ENCODE measurements around the gene PRKCH. TPM values are rescaled to one million over a fixed set of nuclear protein-coding genes. Genes with fewer than 3 reads are reported as not detected.
A peak's percentile ranks its signal among the peaks of the same experiment; 100 is the strongest.

The PRKCH gene
- total RNA-seq, 1 donor from 2014 or later = 16.4 TPM

DNA sequence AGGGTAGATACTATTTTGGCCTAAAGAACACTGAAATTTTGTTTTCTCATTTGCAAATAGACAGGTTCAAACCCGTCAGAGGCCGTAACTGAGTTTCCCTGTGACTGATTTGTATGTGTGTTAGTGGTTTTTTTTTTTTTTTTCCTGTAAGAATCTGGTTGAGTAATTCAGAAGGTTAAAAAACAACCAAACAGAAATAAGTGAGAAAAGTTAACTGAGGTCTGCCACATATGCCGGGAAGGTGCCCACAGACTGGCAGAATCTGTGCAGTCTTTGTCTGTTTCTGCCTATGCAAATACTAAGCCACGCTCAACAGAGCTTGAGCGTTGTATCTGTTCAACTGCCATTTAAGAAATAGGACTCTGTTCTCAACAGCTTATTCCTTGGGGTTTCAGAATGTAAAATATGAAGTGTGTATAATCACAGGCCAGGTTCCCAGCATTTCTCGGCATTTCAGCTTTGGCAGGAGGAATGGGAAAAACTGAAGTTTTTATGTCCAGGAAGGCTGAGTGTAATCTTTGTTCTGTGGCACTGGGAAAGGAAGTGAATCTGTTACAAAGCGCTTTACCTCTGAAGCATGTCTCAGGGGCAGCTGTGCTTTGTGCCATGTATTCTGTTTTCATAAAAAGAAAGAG lies 181.9 kb downstream of the PRKCH start:
- ATAC-seq = no peak
- intact Hi-C loops (cut with DNase I) = no loop called here
- no peak for DNase-seq (ENCODE audit: missing footprints)

- intact Hi-C loops (cut with DNase I) = no loop called here
- no peak for ATAC-seq
Measured at GRCh38 chr14:61504901-61505300, 183.5 kb downstream of the PRKCH start.

DNA sequence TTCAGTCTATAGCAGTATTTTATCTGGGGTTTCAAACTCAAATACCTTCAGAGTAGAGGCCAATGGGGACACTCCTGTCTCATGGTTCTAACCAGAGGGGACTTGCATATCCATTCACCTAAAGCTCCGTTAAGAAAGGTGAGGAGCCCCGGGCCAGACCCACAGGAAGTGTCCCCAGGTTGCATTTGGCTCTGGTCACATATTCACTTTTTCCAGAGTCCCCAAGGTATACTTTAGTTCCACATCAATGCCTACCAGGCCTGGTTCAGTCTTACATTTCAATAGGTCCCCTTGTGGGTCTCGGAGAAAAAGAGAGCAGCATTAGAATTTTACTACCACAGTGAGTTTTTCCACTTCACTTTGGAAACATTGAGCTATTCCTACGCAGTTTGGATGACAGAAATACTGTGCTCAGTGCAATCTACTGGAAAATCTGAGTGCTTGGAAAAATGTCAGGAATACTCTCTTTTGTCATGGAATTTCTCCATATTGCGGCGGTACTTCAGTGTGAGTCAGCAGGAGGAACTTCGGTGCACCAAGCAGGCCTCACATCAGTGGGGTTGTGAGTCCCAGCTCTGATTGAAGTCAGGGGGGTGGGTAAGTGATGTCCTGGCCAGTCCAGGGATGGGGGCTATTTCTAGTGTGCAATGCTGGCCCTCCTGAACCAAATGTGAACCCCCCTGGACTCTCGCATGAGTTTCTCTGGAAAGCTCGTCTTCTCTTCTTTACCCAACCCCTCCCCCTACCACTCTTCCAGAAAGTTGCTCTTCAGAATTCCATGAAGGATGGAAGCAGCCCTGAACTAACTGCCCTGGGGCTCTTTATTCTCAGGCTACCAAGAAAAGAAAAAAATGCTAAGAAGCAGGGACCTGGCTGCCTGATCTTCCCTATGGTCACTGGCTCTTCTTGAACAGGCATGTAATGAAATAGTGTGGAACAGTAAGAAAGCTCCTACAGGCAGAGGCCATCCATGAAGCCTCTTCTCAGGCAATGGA lies 184.7 kb downstream of the PRKCH start:
- DNase-seq (ENCODE audit: missing footprints) (no peak), ATAC-seq (no peak)
- intact Hi-C loops (cut with DNase I) = no loop called here

More at GRCh38 chr14:61504901-61505300, 183.5 kb downstream of the PRKCH start:
- DNase-seq (ENCODE audit: missing footprints) = no peak

DNA sequence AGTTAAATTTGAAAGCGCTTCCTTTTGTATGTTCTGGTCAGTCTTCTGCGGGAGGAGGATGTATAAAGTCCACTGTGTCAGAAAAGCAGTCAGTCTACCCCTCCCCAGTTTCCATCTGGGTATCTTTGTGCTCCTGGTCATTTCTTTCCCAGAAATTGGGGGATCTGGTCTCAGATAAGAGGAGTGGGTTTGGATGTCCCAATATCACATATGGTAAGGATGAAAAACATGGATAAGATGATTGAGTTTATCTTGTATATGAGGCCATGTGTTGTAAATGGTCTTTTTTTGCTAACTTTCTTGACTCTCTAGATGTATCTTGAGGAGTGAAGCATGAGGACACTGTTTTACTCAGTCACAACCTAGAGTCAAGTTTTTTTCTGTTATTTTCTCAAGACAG lies 187.1 kb downstream of the PRKCH start:
- ATAC-seq (no peak), DNase-seq (ENCODE audit: missing footprints) (no peak)
- intact Hi-C loops (cut with DNase I) = no loop called here

DNA sequence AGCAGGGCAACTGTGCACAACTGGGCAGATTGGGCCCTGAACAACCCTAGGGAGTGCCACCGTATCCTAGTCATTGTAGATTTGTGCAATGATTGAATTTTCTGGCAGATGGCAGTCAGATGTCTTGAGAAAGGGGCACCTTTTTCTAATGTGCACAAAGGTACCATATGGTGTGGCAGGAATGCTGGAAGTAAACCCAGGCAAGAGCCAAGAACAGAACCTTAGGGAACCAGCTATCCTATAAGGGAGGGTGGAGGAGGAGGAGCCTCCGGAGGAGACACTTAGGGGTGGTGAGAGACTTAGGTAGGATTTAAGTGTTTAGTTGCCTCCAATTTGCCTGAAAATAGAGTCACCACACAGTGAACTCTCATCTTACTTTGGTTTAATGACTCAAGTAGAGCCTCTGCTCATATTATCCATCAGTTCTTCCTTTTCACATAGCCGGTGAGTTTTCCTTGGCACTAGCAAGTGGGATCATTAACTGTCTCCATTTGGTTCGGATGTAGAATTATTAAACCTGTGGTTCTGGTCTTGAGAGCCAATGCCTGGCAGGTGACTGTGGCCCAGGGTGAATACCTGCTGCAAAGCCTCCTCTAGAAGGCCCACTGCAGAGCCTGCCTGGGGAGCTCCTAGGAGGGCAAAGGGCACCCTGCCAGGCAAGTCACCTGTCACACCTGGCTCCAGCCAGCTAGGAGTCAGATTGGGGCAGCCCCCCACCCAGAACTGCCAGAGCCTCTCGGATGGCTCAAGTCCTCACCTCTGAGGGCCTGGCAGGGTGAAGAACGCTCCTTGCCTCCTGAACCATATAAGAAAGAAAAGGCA lies 189.6 kb downstream of the PRKCH start:
- DNase-seq (ENCODE audit: missing footprints) (no peak), ATAC-seq (no peak)
- intact Hi-C loops (cut with DNase I) = no loop called here

DNA sequence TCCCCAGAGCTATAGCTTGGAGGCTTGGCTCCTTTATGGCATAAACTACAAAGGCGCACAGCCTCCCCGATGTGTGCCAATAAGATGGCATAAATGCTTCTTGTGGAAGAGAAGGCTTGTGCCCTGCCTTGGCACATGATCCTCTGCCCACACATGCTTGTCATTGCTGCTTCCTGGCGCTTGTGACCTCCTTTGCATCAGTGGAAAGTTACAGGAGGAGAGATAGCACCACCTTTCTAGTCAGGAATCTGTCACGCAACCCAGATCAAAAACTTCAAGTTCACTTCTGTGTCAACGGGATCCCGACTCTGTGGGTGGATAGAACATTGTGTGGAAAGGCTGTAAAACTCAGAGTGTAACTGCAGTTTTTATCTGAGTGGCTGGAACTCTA lies 190.2 kb downstream of the PRKCH start:
- ATAC-seq (no peak), DNase-seq (ENCODE audit: missing footprints) (no peak)
- intact Hi-C loops (cut with DNase I) = no loop called here

GRCh38 chr14:61512026-61512834 lies 190.9 kb downstream of the PRKCH start:
- ATAC-seq (no peak), DNase-seq (ENCODE audit: missing footprints) (no peak)
- intact Hi-C loops (cut with DNase I) = no loop called here

DNA sequence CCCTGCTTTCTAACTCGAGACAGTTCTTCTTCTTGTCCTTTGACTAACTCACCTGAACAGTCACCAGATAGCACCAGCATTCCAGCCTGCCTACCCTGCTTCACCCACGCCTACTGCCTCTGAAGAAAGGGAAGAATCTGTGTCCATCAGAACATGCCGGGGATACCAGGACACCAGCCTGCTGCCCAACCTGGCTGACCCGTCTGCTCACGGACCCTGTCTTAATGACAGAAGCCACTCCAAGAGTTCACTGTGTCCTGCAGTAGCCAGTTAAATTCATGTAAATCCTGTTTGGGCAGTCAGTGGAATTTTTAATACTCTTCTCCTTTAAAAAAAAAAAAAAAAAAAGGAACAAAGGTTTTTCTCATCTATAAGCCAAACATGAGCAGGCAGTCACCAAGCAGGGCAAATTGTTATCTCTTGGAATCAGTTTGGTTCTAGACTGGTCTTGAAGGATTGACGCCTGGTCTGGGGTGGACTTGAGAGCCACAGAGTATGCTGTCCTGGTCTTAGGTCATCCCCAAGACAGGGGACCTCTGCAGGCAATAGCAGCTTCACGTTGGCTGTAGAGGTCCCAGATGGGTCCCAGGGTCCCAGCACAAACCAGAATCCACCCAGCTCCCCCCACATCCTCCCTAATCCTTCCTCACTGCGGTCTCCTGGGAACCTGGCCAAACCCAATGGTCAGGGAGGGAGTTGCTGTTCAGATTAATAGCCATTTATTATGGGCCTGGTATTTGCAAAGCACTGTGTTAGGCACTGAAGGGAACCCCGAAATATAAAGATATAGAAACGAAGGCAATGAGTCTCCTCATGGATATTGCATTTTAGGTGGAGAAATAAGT lies 192.8 kb downstream of the PRKCH start:
- DNase-seq (ENCODE audit: missing footprints) (no peak), ATAC-seq (no peak)
- intact Hi-C loops (cut with DNase I) = no loop called here

DNA sequence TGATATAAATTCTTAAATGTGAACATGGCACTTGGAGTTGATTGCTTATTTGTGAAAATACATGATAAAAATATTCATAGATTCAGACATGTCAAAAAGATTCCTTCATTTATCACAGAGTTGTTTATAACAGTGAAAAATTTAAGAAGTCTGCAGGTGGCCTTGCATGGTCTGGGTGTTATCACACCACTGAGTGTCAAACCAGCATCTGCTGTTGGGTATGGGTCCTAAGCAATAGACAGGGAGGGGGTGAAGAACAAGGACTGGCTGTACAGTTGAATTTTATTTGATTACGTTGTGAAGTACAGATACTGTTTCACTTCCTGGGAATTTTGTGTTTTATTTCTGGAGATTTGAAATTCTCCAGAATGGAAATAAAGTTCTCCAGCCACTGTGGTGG lies 193.5 kb downstream of the PRKCH start:
- no peak for ATAC-seq
- intact Hi-C loops (cut with DNase I) = no loop called here
- DNase-seq (ENCODE audit: missing footprints) = no peak

DNA sequence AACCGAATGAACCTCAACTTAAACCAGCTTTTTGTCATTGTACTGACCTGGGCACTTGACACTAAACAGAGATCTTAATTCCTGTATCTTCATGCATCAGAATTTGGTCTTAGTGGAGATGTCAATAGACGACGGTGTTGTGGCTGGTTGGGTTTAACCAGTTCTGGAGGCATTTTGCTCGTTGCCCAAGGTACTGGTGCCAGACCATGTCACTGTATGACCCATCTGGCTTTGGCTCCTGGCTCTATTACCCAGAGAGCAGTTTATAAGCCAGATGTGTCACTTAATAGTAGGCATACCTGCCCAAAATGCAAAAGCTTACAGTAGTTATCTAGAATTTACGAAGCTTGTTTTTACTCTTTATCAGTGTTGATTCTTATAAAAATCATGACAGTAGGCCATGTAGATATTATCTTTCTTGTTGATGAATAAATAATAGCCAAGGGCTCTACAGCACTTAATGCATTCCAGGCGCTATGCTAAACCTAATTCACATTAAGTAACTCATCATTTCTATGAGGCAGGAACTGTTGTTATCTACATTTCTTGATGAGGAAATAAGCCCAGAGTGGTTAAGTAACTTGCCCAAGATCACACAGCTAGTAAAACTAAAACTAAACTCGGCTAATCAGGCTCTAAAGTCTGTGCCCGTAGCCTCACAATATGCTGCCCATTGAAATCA lies 194.2 kb downstream of the PRKCH start:
- no peak for DNase-seq (ENCODE audit: missing footprints)
- intact Hi-C loops (cut with DNase I) = loop anchor here (2.0 kb wide), 1 partner anchor 39 kb away; no protein-coding TSS in a partner anchor
- no peak for ATAC-seq

DNA sequence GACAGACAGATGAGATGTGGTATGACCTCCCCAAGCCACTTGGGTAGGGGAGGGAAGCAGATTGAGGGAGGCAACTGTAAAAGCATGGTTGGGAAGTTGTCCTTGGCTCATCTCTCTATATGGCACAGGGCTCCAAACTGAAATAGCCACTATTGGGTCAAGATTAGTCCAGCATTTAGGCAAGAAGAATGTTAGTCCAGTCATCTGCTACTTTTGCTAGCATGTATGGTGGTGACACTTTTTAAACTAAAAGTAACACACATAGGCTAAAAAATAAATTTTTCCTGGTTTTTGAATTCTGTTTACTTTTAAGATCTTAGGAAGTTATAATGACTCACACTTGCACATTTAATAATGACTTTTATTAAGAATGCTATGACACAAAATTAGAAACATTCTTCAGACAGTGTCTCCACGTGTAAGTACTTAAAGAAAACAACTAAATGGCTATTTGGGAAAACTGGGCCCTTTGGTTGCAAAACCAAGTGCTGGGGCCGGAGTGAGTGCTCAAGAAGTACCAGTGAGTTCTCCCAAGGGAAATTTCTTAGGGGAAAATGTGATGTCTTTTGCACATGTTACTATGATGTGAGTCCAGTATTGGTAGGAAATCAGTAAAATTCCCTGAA lies 194.9 kb downstream of the PRKCH start:
- no peak for ATAC-seq
- intact Hi-C loops (cut with DNase I) = loop anchor here (2.0 kb wide), 1 partner anchor 39 kb away; no protein-coding TSS in a partner anchor
- DNase-seq (ENCODE audit: missing footprints) = no peak

GRCh38 chr14:61516964-61517653 lies 195.7 kb downstream of the PRKCH start:
- intact Hi-C loops (cut with DNase I) = loop anchor here (2.0 kb wide), 1 partner anchor 40 kb away; no protein-coding TSS in a partner anchor
- ATAC-seq (peak; percentile 51), DNase-seq (ENCODE audit: missing footprints) (no peak)

DNA sequence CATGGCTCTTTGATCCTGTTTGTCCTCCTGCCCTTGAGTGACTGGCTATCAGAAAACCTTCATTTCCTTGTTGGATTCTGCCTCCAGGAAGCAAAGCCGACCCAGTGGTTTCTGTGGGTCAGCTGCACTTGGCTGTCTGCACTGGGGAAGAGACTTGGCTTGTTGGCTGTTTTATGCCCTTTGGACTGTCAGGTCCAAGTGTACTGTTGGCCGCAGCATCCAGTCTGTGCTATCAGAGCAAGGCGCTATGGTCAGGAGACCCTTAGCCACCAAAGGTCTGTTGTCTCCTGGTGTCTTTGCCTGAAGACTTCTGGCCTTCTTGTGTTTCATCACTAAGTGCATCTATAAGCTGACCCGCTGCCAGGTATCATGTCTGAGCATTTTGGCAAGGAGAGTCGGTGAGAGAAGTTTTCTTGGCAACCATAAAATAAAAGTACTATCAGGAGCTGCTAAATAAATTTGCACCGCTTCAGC lies 196.6 kb downstream of the PRKCH start:
- DNase-seq (ENCODE audit: missing footprints) (no peak), ATAC-seq (peak; percentile 61)
- intact Hi-C loops (cut with DNase I) = loop anchor here (2.0 kb wide), 1 partner anchor 41 kb away; no protein-coding TSS in a partner anchor

DNA sequence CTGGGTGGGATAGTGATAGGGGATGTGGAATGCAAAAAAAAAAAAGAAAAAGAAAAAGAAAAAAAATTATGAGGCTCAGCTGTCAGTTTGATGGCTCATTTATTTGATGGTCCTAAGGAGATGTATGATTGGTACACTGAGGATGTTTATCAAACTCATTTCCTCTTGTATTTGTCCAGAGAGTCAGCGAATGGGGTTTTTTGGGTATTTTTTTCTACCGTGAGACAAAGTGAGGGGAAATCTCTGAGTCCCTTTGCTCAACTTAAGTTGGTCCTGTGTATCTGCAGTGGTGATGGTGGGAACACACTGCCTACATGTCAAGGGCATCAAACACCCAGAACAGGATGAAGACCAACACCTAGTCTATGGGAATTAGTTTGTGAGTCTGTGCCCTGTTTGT lies 197.0 kb downstream of the PRKCH start:
- intact Hi-C loops (cut with DNase I) = no loop called here
- ATAC-seq = no peak
- DNase-seq (ENCODE audit: missing footprints) = no peak

DNA sequence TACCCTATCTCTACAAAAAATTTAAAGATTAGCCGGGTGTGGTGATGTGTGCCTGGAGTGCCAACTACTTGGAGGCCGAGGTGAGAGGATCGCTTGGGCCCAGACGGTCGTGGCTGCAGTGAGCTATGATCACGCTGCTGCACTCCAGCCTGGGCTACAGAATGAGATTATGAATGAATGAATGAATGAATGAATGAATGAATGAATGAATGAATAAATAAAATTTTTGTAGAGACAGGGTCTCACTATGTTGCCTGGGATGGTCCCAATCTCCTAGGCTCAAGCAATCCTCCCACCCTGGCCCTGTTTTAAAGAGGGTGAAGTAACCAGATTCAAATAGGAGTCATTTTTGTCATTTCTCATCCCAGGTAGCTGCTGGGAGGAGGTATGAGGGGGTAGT lies 197.7 kb downstream of the PRKCH start:
- DNase-seq (ENCODE audit: missing footprints) (no peak), ATAC-seq (no peak)
- intact Hi-C loops (cut with DNase I) = no loop called here

DNA sequence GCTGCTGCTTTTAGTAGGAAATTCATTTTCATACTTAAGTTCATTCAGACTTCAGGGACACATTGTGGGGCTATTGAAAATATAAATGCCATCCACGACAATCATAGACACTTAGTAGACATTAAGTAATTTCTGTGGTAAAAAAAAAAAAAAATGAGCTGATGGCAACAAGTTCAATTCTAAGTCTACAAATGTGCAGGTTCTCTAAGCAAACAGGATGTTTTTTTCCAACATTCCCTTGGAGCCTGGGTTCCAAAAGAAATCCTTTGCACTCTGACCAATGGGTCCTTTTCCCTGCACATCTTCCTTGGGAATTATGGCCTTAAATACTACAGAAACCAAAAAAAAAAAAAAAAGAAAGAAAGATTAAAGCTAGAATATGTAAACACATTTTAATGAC lies 198.4 kb downstream of the PRKCH start:
- intact Hi-C loops (cut with DNase I) = no loop called here
- DNase-seq (ENCODE audit: missing footprints) (no peak), ATAC-seq (no peak)
